ENCODE measurements around the gene SCRN1.
"Not testable (repeated sequence)": the region's sequence is repeated elsewhere in the genome, so short reads cannot be mapped to it uniquely, and the experiment has no call there.

Gene SCRN1

DNA sequence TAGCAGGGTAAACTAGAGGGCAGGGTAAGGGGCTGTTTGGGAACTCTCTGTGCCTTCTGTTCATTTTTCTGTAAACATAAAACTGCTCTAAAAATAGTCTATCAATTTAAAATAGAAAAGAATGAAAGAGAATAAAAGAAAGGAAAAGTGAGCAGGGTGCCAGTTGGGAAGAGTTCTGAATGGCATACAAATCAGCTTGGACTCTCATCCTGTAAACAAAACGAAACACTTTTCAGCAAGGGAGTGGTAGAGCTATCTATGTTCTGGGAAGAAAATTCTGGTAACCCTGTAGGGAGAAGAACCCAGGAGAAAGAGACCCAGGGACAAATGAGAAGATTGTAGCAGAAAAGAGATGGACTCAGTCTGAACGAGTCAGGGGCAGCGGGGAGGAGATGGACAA, 24.6 kb downstream of the SCRN1 start:
- DNase-seq = no peak

DNA sequence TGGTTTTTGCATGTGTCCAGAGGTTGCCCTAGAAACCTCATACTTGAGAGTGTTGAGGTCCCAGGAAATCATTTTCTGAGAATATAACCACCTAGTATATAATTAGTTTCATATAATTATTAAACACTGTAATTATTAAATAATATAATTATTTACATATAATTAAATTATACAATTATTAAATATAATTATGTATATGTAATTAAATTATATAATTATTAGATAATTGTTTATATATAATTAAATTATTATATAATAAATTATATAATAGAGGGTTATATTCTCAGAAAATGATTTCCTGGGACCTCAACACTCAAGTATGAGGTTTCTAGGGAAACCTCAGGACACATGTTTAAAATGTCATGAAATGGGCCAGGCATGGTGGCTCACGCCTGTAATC, 27.6 kb downstream of the SCRN1 start:
- no peak for DNase-seq

GRCh38 chr7:29961611-29962010, 28.0 kb downstream of the SCRN1 start:
- DNase-seq = not testable (repeated sequence)

DNA sequence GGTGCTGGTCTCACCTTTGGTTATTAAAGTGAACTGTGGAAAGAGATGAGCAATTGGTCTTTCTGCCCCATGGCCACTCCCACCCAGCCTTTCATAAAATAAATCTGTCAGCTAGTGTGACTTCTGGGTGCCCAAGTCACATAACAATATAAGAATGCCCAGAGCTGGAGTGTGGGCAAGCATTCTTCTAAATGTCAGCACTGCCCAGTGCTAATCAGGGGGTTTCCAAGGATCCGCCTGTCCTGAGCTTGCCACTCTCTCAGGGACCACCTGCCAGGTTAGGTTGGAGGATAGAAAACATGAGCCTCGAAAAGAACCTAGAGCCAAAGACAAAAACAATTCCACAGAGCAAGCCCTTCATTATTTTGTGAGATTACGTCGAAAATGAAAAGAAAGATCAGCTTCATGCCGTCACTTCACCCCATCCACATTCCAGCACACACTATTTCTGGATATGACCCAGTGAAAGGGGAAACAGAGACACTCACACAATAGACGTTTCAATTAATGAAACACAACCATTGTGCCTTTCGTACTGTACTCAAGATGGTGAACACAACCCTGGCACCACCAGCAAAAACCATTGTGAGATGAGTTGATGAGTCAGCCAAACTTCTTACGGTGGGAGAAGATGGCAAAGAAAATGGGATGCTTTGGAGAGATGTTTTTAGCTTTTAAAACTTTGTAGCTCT, 30.8 kb downstream of the SCRN1 start:
- DNase-seq = no peak

- no peak for DNase-seq
Measured at GRCh38 chr7:29957521-29958310, 31.9 kb downstream of the SCRN1 start.

GRCh38 chr7:29956487-29956836, 33.1 kb downstream of the SCRN1 start:
- DNase-seq = no peak

DNA sequence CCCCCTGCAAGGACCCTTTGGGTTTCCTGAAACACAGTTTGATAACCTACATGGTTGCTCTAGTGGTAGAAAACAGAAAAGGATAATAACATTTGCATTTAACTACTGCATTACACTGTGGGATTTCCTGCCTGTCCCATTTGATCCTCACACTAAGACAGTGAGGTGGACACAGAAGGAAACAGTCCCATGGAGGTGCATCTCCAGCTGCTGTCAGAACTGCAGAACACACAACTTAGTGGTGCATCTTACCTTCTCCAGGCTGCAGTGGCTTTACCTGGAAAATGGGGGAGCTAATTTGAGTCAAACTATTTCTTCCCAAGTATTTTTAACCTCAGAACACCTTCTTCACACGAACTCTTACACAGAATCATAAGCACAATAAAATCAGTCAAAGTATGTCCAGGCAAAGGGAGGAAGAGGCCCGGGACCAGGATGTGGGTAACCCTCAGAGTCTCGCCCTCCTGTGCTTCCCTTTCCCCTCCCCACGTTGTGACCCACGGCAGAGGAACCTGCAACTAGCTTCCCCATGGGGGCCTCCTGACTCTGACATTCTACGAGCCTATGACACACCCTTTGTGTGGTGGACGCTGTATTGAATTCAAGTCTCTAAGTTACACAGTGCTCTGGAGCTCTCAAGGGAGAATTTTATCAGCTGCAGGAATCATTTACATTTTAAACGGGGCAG, 33.7 kb downstream of the SCRN1 start:
- DNase-seq = no peak

GRCh38 chr7:29955075-29955792, 34.4 kb downstream of the SCRN1 start:
- no peak for DNase-seq

GRCh38 chr7:29953726-29954347, 35.8 kb downstream of the SCRN1 start:
- DNase-seq = no peak

GRCh38 chr7:29951206-29951605, 38.4 kb downstream of the SCRN1 start:
- no peak for DNase-seq

GRCh38 chr7:29950480-29950879, 39.1 kb downstream of the SCRN1 start:
- no peak for DNase-seq

DNA sequence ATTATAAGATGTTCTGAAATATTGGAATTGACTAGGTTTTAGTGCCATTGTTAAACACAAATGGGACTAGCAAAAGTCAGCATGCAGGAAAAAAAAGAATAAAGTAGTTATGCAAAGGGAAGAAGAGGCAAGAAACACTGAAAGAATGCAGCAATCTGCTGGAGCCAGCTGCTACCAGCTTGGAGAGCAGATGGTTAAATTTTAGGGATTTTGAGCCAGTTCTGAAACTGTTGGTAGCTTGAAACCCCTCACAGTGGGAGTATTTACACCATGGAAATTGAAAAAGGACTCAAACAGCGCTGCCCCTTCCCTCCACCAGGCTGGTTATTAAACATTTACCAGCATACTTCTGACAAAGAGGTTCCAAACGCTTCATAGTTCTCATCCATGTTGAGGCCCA, 41.0 kb downstream of the SCRN1 start:
- DNase-seq = no peak

DNA sequence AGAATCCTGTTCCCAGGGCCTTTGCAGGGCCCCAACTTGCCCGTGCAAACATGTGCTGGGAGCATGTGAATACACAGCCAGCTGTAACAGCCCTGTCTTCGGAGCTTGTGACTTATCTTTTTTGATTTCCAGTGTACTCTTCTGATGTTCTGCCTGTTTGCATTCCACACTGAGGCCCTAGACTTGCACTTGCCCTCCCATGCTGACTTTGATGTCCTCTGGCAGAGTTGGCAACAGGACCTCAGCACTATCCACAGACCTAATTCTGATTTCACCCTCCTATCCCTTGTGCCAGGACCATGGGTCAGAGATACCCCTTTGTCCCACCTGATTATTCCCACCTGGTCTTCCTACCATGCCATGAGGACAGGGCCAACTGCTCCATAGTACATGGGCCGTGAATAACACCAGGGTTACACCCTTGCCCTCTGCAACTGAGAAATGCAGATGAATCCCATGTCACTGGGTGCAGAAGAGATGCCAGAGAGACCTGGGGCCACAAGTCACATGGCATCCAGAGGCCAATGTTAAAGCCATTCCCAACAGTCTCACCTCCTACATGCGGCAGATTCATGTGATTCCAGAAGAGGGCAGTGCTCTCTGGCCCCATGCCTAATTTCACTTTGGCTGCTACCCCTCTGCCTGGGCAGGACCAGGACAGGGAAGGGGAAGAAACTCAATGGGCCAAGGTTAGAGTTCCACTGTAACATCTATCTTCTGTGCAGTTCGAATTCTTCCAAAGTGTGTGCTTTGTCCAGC, 43.0 kb downstream of the SCRN1 start:
- no peak for DNase-seq

DNA sequence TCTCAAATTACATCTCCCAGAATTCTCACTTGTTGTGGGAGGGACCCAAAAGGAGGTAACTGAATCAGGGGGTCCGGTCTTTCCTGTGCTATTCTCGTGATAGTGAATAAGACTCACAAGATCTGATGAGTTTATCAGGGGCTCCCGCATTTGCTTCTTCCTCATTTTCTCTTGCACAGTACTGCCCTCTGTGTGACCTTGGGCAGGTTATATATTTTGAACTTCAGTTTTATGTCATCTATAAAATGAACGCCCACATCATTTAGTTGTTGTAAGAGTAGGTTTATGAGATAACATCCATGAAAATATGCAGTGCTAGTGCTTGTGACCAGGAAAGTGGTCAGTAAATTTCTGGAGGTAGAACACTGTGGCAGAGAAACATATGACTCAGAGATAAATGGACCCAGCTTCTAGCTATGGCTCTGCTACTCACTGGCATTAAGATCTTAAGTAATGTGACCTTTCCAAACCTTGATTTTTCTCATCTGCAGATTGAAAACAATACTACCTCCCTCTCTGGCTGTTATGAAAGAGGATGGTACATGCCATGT, 44.3 kb downstream of the SCRN1 start:
- no peak for DNase-seq

GRCh38 chr7:29940199-29940598, 49.4 kb downstream of the SCRN1 start:
- DNase-seq = no peak

DNA sequence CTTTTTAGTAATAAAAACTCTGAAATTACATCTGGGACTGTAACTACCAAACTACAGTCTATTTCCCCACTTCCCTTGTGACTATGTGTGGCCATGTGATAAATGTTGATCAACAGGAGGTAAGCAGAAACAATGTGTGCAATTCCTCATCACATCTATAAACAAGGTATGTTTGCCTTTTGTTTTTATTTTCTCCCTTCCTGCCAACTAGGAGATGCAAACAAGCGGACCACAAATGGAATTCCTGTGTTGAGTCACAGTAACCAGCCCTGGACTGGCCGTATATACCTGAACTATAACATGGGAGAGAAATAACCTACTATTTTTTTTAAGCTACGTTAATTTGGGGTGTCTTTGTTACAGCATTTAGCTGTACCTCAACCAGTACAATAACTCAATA, 52.5 kb downstream of the SCRN1 start:
- no peak for DNase-seq

DNA sequence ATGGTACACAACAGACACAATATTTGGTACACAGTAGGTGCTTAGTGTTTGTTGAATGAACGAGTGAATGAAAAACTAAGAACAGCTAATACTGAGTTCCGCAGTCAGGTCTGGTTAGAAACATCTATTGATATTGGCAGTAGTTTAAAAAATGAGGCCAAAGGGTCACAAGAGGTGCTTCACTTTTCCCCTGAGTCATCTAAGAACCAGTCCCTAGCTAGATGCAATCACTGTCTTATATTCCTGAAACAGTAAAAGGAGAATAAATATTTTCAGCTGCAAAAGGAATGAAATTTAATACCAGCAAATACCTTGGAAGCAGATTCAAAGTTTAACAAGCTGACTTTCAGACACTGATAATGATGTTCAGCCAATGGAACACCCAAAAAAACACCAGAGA, 54.5 kb downstream of the SCRN1 start:
- no peak for DNase-seq

DNA sequence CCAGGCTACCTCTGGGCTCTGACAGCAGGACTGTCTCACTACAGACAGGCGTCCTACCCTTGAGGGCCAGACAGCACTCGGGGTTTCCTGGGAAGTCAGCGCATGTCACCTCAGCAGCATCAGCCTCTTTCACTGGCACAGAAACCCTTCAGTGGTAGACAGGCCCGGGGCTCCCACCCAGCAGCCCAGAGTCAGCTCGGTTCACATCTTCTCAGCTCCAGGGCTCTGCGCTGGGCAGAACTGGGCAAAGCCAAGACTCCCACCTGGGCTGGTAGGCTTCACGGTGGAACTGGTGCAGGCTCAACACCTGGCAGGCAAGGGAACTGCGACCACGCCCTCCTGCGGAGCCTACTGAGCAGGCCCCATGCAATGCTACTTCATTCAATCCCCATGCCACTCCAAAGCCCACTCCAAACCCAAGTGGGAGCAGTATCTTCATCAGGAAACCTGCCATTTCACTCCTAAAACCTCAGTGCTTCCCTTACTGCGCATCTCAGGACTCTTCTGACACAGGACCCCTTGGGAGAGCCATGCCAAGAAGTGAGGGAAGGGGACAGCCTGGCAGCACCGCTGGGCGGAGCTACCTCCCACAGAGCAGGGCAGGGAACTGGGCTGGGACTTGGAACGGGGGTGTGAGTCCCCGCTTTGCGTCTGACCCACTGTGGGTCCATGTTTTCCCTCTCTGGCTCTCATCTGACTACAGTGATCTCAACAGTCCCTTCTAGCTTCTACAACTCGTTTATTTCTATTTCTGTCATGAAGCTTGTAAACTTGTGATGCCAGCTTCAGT, 60.4 kb downstream of the SCRN1 start:
- DNase-seq = no peak

- DNase-seq = no peak
Measured at GRCh38 chr7:29926741-29927140, 62.9 kb downstream of the SCRN1 start.

DNA sequence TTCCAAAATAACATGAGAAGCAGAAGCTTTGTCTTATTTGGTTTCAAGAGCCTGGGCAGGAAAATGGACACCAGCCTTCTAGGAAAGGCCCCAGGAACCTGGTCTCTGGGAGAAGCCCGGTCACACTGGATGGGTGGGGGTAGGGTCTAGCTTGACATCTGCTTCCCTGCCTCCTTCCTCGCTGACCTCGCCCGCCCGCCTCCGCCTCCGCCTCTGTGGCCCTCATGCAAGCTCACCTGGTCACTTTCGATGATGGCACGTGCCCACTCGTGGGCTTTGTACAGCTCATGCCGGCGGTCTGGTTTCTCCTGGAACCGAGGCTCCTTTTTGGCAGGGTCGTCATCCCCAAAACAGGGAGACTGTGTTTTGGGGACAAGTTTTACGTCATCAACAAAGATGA, 63.4 kb downstream of the SCRN1 start:
- DNase-seq = no peak

DNA sequence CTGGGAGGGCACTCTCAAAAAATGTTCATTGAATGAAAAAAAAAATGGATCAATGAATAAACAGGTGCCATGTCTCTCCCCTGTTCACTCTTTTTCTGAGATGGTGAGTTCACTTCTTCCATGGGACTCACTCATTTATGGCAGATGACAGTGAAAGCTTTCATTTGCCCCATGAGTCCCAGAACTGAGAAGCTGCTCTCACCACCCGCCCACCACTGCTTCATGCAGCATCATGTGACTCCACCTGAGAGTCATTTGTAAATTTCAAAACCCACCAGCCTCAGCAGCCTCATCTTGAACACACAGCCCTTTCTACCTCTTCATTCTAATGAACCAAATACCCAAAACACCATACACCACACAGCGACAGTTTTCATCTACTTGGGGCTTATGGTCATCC, 64.9 kb downstream of the SCRN1 start:
- DNase-seq = no peak
